Activated T-cell treated with anti-CD3 and anti-CD28 coated beads for 1 hour (primary cell): ENCODE measurements around the gene GAGE2A.
"Not testable (repeated sequence)": the region's sequence is repeated elsewhere in the genome, so short reads cannot be mapped to it uniquely, and the experiment has no call there.

ENCODE experiments used
- DNase-seq: peaks from one replicate; pipeline ENCODE4 v3.0.0-alpha.2; 2020; ENCODE audit warnings: low read depth

The GAGE2A gene, protein sequence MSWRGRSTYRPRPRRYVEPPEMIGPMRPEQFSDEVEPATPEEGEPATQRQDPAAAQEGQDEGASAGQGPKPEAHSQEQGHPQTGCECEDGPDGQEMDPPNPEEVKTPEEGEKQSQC

GRCh38 chrX:49589196-49589595 is at the start of gene GAGE2A:
GAGE2A (plus strand) TSS chrX:49589496; CDS start chrX:49590651, 1,155 bp downstream.
- DNase-seq = not testable (repeated sequence)

DNA sequence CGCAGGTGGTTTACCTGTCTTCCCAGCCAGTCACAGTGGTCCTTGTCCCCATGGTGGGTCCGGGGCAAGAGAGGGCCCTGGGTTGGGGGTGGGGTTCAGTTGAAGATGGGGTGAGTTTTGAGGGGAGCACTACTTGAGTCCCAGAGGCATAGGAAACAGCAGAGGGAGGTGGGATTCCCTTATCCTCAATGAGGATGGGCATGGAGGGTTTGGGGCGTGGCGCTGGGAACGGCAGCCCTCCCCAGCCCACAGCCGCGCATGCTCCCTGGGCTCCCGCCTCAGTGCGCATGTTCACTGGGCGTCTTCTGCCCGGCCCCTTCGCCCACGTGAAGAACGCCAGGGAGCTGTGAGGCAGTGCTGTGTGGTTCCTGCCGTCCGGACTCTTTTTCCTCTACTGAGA is 47.9 kb upstream of the GAGE2A start, which contains the start of gene GAGE12D:
GAGE12D (plus strand) TSS at position 301 of the 400 bp plus-strand sequence. CDS start 1,155 bp downstream, outside the sequence.
- not testable (repeated sequence) for DNase-seq

DNA sequence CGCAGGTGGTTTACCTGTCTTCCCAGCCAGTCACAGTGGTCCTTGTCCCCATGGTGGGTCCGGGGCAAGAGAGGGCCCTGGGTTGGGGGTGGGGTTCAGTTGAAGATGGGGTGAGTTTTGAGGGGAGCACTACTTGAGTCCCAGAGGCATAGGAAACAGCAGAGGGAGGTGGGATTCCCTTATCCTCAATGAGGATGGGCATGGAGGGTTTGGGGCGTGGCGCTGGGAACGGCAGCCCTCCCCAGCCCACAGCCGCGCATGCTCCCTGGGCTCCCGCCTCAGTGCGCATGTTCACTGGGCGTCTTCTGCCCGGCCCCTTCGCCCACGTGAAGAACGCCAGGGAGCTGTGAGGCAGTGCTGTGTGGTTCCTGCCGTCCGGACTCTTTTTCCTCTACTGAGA is 38.3 kb upstream of the GAGE2A start, which contains the start of gene GAGE12E:
GAGE12E (plus strand) TSS at position 301 of the 400 bp plus-strand sequence. CDS start 1,155 bp downstream, outside the sequence.
- DNase-seq = not testable (repeated sequence)

- not testable (repeated sequence) for DNase-seq
Measured at GRCh38 chrX:49560542-49560941, 28.8 kb upstream of the GAGE2A start, which contains the start of gene GAGE12F. GAGE12F (plus strand) TSS chrX:49560842; CDS start chrX:49561997, 1,155 bp downstream.

DNA sequence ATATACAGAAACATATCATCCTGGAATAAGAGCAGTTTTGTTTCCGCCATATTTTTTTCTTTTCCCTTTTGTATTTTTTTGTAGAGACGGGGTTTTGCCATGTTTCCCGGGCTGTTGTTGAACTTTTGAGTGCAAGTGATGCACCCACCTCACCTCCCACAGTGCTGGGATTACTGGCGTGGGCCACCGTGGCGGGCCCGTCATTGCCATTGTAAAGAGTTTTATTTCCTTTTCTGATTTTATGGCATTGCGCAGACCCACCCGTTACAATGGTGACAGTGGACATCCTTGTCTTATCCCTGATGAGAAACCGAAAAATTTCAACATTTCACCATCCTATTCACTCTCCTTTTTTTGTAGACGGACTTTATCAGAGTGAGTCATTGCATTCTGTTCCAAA is 20.6 kb upstream of the GAGE2A start:
- not testable (repeated sequence) for DNase-seq

- not testable (repeated sequence) for DNase-seq
Measured at GRCh38 chrX:49569152-49569551, 20.1 kb upstream of the GAGE2A start.

DNA sequence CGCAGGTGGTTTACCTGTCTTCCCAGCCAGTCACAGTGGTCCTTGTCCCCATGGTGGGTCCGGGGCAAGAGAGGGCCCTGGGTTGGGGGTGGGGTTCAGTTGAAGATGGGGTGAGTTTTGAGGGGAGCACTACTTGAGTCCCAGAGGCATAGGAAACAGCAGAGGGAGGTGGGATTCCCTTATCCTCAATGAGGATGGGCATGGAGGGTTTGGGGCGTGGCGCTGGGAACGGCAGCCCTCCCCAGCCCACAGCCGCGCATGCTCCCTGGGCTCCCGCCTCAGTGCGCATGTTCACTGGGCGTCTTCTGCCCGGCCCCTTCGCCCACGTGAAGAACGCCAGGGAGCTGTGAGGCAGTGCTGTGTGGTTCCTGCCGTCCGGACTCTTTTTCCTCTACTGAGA is 19.2 kb upstream of the GAGE2A start, which contains the start of gene GAGE12G:
GAGE12G (plus strand) TSS at position 301 of the 400 bp plus-strand sequence. CDS start 1,155 bp downstream, outside the sequence.
- DNase-seq = not testable (repeated sequence)

- DNase-seq = not testable (repeated sequence)
Measured at GRCh38 chrX:49579649-49580048, 9.6 kb upstream of the GAGE2A start, which contains the start of gene GAGE12H. GAGE12H (plus strand) TSS chrX:49579949; CDS start chrX:49581104, 1,155 bp downstream.

- DNase-seq = not testable (repeated sequence)
Measured at GRCh38 chrX:49589769-49590478, 628 bp downstream of the GAGE2A start.

DNA sequence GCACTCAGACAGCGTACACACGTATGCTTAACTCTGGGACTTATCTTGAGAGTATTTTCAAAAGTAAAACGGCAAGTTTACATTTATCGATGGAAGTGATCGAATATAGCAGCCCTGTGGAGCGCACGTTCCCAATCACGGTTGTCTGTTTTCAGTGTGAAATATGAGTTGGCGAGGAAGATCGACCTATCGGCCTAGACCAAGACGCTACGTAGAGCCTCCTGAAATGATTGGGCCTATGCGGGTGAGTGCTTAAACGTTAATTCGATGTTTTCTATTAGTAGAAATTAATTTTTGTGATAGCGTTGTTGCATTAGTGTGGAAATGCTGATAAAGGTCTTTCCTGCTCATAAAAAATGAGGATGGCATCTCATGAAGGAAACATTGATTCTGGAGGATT is 1.2 kb downstream of the GAGE2A start:
- not testable (repeated sequence) for DNase-seq

DNA sequence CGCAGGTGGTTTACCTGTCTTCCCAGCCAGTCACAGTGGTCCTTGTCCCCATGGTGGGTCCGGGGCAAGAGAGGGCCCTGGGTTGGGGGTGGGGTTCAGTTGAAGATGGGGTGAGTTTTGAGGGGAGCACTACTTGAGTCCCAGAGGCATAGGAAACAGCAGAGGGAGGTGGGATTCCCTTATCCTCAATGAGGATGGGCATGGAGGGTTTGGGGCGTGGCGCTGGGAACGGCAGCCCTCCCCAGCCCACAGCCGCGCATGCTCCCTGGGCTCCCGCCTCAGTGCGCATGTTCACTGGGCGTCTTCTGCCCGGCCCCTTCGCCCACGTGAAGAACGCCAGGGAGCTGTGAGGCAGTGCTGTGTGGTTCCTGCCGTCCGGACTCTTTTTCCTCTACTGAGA is 9.4 kb downstream of the GAGE2A start, which contains the start of gene GAGE1:
GAGE1 (plus strand) TSS at position 301 of the 400 bp plus-strand sequence. CDS start 1,155 bp downstream, outside the sequence.
- DNase-seq = not testable (repeated sequence)

DNA sequence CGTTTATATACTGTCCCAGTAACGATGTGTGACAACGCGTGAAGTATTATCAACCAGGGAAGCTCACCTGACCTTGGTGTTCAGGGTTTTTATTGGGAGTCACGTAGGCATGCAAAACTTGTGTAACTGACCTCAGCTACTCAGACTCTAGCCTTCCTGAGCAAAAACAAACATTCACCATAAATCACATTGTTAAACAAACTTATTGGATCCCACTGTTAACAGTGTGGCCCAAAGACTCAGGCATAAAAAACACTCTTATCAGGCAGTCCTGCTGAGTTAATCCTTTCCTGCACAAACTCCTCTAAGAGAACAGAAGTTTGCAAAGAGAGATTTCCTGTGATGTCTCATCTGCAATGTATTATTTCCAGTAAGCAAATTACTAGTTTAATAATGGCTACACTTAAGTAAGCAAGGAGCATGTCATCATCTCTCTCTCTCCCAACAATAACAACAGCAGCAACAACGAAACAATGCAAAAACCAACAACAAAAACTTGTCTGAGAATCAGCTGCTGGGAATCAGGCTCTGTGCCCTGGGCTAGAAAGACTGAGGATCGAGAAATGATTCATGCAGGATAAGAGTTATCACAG is 21.5 kb downstream of the GAGE2A start:
- no peak for DNase-seq

- DNase-seq = no peak
Measured at GRCh38 chrX:49618574-49618973, 29.3 kb downstream of the GAGE2A start.

GRCh38 chrX:49627086-49627777 is 37.9 kb downstream of the GAGE2A start:
- DNase-seq = no peak

GRCh38 chrX:49644991-49645637 is 55.8 kb downstream of the GAGE2A start:
- DNase-seq = no peak
